H1 (cell line): ENCODE data around the gene CAMTA1. TPM values are rescaled to one million over a fixed set of nuclear protein-coding genes. Genes with fewer than 3 reads are reported as not detected.

Experiments used
- GTF2F1 ChIP-seq: IDR thresholded peaks from 2 replicates; pipeline ENCODE4 v1.6.1; 2012; ENCODE audit warnings: low read depth, low read length, improper control_type of control experiment, borderline replicate concordance
- polyA plus RNA-seq, 7 experiments: library from polyadenylated mRNA; depleted of rRNA in 3 of 7; stranded (reverse) in 5 of 7; unstranded in 2 of 7; fragments of >200 nt in 5 of 7; fragments of 200-250 nt in 2 of 7; gene quantifications; 1 replicate in 5 of 7; 2 replicates in 1 of 7; 4 replicates in 1 of 7; pipeline versions ENCODE4 v1.2.1 to v1.2.3, GENCODE V29; 2011 to 2013; ENCODE audit warnings: missing spikeins in 2 of 7, mixed read lengths in 2 of 7
- total RNA-seq: library from RNA; stranded (reverse); fragmentation: NEBNext Ultra II Directional; extraction: Animal tissue kit (Norgen Biotek cat#: 25700); gene quantifications from 2 replicates; pipeline ENCODE4 v1.2.1, GENCODE V29; 2021

The CAMTA1 gene
- total and polyA plus RNA-seq, 2 of the 8 experiments (the other 6 are each of a cell fraction or from before 2014, with no cell fraction given), result 65.0 to 119 TPM

DNA sequence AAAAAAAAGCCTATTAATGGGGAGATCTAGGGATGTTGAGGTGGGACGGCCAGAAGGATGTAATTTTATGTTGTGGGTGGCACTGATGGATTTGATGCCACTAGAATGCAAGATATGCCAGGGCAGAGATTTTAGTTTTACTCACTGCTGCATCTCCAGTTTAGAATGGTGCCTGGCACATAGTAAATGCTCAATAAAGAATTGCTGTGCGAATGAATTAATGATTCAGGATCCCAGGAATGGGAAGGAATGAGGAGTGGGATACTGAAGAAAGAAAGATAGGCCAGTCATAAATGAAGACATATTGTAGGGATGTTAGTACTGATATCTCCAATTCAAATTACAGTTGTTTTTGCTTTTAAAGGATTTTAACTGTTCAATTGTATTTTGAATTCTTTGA, 72.6 kb downstream of the CAMTA1 start (continued):
- TF ChIP-seq GTF2F1, result no peak
- TF ChIP-seq, all 59 proteins: peak for 0
